ENCODE measurements around the gene MTR.

- no peak for TF ChIP-seq CTCF (conservative IDR thresholded peaks at IDR 0.05; ENCODE audit: low read length)
- TF ChIP-seq EZH2phosphoT487 (IDR thresholded peaks at IDR 0.05; ENCODE audit: borderline replicate concordance, low read depth, low read length) = no peak
These were observed 101.6 kb downstream of the MTR start for GRCh38 chr1:236896716-236897115.

All from OCI-LY7 (cell line).